ENCODE measurements around the gene ASPSCR1. TPM values are rescaled to one million over a fixed set of nuclear protein-coding genes. Genes with fewer than 3 reads are reported as not detected.
A peak's percentile ranks its signal among the peaks of the same experiment; 100 is the strongest.

Gene ASPSCR1
- total and polyA plus RNA-seq, 9 of the 15 experiments (the other 6 are each of a cell fraction or from before 2014, with no cell fraction given), result 0.90 to 36.9 (median 11.6) TPM

- TF ChIP-seq XRCC4 (IDR thresholded peaks at IDR 0.05; ENCODE audit: extremely low read depth, insufficient read depth, insufficient read length) (no peak), RBFOX2 (IDR thresholded peaks at IDR 0.05; ENCODE audit: low read depth, low read length) (peak; percentile 50; the same call in 1 of the 2 replicates)
Measured at GRCh38 chr17:82050761-82051641, 73.6 kb downstream of the ASPSCR1 start (continued).

- Histone ChIP-seq H2AFZ (ENCODE audit: low read depth, low read length) (peak within 1 kb of the TSS; percentile 45), H3K9ac (ENCODE audit: insufficient read depth in 1 of 2, low read depth in 2 of 2, low read length in 2 of 2) (peak within 1 kb of the TSS; percentile 80 to 97), H3K4me1 (replicated peaks in 1 of 2; ENCODE audit: control insufficient read depth in 2 of 2, insufficient read depth in 2 of 2, low read length in 2 of 2) (peaks cover 6 to 92% of the 10 kb centered on the region in 2 experiments; a peak in 3 of 5 replicates), H3K4me2 (ENCODE audit: insufficient read depth, low read length) (peak within 1 kb of the TSS; percentile 88), H3K9me3 (replicated peaks; ENCODE audit: control insufficient read depth, insufficient read depth, low read depth, low read length) (no peaks in the 10 kb centered on the region), H3K9me1 (ENCODE audit: control insufficient read depth, insufficient read depth, low read length) (peaks cover 2% of the 10 kb centered on the region), H3K79me2 (ENCODE audit: control insufficient read depth, insufficient read depth, low read length) (peaks cover 28% of the 10 kb centered on the region), H3K4me3 (peak within 1 kb of the TSS; percentile 98), H3K27me3 (ENCODE audit: control insufficient read depth in 2 of 2, insufficient read depth in 2 of 2, low read length in 2 of 2) (no peaks in the 10 kb centered on the region), H4K20me1 (replicated peaks; ENCODE audit: control insufficient read depth, insufficient read depth, low read length) (0 out of 2 replicates have a peak, but pooled peaks cover 9% of the 10 kb centered on the region), H3K36me3 (ENCODE audit: control insufficient read depth, insufficient read depth, low read length) (peaks cover 75% of the 10 kb centered on the region; the same call in 2 of the 3 replicates), H3K27ac (ENCODE audit: extremely low read depth, low read depth, low read length) (peak within 1 kb of the TSS; percentile 68)
- FAIRE-seq (no peak), DNase-seq (ENCODE audit: extremely low read depth in 1 of 4, low spot score in 3 of 4) (peak; percentile 85 to 88 (median 86)), ATAC-seq (peak; percentile 87)
- under 1% methylated on average over 49 of the region's 94 CpGs for WGBS (ENCODE audit: insufficient coverage, low coverage, missing lambda C conversion rate)
- in situ Hi-C loops (cut with MboI) (no loop called here), intact Hi-C loops (cut with micrococcal nuclease) (no loop called here)
- CTCF ChIA-PET (ENCODE audit: low intra/inter-chr PET ratio), result no interaction called here
- no TSS peak for BruUV-seq (replicated peaks)
- POLR2A ChIA-PET, result interaction anchor here (0.6 to 1.8 kb wide), 4 partner anchors 11 to 161 kb away, joined by 3 to 7 read pairs (median 3); no protein-coding TSS in a partner anchor
- TF ChIP-seq KAT2B (IDR thresholded peaks at IDR 0.05; ENCODE audit: low read depth, low read length) (no peak), NONO (IDR thresholded peaks at IDR 0.05; ENCODE audit: low read depth in 2 of 2, low read length in 1 of 2) (peak in 1 of 2 experiments; percentile 67; a peak in 1 of 4 replicates), CEBPB (tag; IDR thresholded peaks at IDR 0.05) (no peak), SIX5 (IDR thresholded peaks at IDR 0.05; ENCODE audit: borderline replicate concordance in 1 of 2, insufficient read depth in 1 of 2, low read depth in 1 of 2, low read length in 2 of 2) (0 out of 4 replicates have a peak, but pooled peaks of 1 of the 2 experiments have one; percentile 15), NR2C2 (CRISPR knock-in tag; IDR thresholded peaks at IDR 0.05) (peak; percentile 98), NR2C2 (tag; IDR thresholded peaks at IDR 0.05) (peak; percentile 100), HMGN3 (IDR thresholded peaks at IDR 0.05; ENCODE audit: borderline replicate concordance, extremely low read depth, insufficient read length, low read depth, low read length) (peak; percentile 8), RB1 (IDR thresholded peaks at IDR 0.05; ENCODE audit: low read depth) (peak; percentile 73; the same call in 1 of the 2 replicates), E2F6 (IDR thresholded peaks at IDR 0.05; ENCODE audit: borderline replicate concordance in 1 of 2, extremely low read depth in 1 of 2, insufficient read depth in 1 of 2, insufficient read length in 1 of 2, low read depth in 1 of 2, low read length in 1 of 2, poor library complexity in 1 of 2, severe bottlenecking in 1 of 2) (peak in 1 of 2 experiments; percentile 3), RBFOX2 (IDR thresholded peaks at IDR 0.05; ENCODE audit: low read depth, low read length) (peak; percentile 50)
- TF ChIP-seq, protein P1, sequence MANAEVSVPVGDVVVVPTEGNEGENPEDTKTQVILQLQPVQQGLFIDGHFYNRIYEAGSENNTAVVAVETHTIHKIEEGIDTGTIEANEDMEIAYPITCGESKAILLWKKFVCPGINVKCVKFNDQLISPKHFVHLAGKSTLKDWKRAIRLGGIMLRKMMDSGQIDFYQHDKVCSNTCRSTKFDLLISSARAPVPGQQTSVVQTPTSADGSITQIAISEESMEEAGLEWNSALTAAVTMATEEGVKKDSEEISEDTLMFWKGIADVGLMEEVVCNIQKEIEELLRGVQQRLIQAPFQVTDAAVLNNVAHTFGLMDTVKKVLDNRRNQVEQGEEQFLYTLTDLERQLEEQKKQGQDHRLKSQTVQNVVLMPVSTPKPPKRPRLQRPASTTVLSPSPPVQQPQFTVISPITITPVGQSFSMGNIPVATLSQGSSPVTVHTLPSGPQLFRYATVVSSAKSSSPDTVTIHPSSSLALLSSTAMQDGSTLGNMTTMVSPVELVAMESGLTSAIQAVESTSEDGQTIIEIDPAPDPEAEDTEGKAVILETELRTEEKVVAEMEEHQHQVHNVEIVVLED (CRISPR knock-in tag; IDR thresholded peaks at IDR 0.05), result peak; percentile 82
Measured at GRCh38 chr17:82051776-82052637, 74.6 kb downstream of the ASPSCR1 start, which contains the start of the genes GPS1 and RFNG. Gene GPS1, plus strand, starts transcription at chr17:82051898. Its CDS starts 34 bp downstream, at chr17:82051932. Gene RFNG, minus strand, starts transcription at chr17:82051811. Its CDS starts 45 bp downstream, at chr17:82051766.

Measured in K562 (cell line).